Measurements from ENCODE around the gene LPCAT3.
"Not testable (repeated sequence)": the region's sequence is repeated elsewhere in the genome, so short reads cannot be mapped to it uniquely, and the experiment has no call there.

LPCAT3 gene

DNA sequence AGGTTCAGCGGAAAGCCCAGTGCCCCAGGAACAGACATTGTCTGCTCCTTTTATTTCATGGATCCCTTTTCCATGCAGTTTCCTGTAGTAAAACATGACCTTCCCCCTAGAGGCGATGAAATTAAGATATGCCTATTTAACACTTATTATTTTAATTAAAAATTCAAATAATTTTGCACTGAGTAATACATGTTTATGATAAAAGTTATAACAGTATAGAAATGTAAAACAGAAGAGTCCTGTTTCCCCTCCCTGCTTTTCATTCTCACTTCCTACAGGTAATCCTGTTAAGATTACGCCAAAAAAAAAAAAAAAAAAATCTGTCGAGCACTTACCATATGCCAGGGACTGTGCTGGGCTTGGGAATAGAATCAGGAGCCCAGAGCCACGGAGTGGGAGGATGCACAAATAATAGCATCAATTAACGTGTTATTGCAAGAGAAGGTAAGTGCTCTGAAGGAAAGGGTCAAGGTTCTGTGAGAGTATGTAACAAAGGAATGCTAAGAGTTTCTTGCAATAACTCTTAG lies 830 bp upstream of the LPCAT3 start:
- no peak for TF ChIP-seq CTCF (conservative IDR thresholded peaks at IDR 0.05; ENCODE audit: control insufficient read depth, insufficient read depth, low read depth, low read length)
- DNase-seq (ENCODE audit: low read depth) = no peak
- peak overlapping the region; percentile 90 for H3K4me3 ChIP-seq (ENCODE audit: control insufficient read depth, low read depth, low read length)

GRCh38 chr12:7017870-7018349 lies 366 bp downstream of the LPCAT3 start:
- no peak for DNase-seq (ENCODE audit: low read depth)
- no peak for TF ChIP-seq CTCF (conservative IDR thresholded peaks at IDR 0.05; ENCODE audit: control insufficient read depth, insufficient read depth, low read depth, low read length)
- H3K4me3 ChIP-seq (ENCODE audit: control insufficient read depth, low read depth, low read length) = peak overlapping the region; percentile 90

DNA sequence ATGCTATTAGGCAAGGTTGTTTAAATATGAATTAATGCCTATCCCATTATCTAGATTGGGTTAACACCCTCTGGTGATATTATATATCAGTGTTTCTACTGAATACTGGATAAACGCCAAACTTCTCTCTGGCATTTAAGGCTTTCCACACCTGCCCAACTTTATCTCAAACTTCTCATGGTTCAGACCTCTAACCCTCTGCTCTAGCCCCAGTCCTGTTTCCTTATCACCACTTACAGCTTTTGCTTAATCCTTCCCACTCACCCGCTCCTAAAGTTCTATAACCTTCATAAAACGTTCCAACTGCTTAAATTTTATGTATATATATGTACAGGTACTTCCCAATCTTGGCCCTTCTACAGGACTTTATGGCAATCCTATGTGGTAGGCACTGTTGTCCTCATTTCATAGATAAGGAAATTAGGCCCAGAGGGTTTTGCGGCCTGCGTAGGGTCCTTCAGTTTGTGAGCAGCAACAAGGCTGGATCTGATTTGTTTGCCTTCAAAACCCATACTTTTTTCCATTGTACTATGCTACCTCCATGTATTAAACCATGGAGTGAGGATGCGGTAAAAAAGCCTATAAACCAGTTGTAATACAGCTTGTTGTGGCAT lies 1.2 kb downstream of the LPCAT3 start:
- H3K4me3 ChIP-seq (ENCODE audit: control insufficient read depth, low read depth, low read length) = peak overlapping the region; percentile 90
- no peak for DNase-seq (ENCODE audit: low read depth)
- no peak for TF ChIP-seq CTCF (conservative IDR thresholded peaks at IDR 0.05; ENCODE audit: control insufficient read depth, insufficient read depth, low read depth, low read length)

GRCh38 chr12:7015555-7016370 lies 2.5 kb downstream of the LPCAT3 start:
- H3K4me3 ChIP-seq (ENCODE audit: control insufficient read depth, low read depth, low read length) = no peak overlapping the region
- DNase-seq (ENCODE audit: low read depth) = no peak
- no peak for TF ChIP-seq CTCF (conservative IDR thresholded peaks at IDR 0.05; ENCODE audit: control insufficient read depth, insufficient read depth, low read depth, low read length)

DNA sequence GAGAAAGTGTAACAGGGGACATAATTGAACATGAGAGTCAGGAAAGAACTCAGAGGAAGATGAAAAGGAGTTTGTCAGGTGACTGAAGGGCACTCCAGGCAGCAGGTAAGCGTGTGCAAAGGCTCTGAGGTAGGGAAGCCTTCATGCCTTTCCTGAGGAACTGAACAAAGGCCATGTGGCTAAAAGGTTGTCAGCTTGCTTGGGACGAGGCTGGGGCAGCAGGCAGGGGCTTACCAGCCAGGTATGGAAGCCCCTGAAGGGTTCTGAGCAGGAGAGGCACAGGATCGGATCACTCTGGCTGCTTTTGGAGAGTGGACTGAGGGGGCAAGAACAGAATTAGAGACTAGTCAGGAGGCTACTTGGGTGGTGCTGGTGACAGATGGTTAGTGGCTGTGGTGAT lies 5.2 kb downstream of the LPCAT3 start:
- no peak for TF ChIP-seq CTCF (conservative IDR thresholded peaks at IDR 0.05; ENCODE audit: control insufficient read depth, insufficient read depth, low read depth, low read length)
- no peak overlapping the region for H3K4me3 ChIP-seq (ENCODE audit: control insufficient read depth, low read depth, low read length)
- no peak for DNase-seq (ENCODE audit: low read depth)

DNA sequence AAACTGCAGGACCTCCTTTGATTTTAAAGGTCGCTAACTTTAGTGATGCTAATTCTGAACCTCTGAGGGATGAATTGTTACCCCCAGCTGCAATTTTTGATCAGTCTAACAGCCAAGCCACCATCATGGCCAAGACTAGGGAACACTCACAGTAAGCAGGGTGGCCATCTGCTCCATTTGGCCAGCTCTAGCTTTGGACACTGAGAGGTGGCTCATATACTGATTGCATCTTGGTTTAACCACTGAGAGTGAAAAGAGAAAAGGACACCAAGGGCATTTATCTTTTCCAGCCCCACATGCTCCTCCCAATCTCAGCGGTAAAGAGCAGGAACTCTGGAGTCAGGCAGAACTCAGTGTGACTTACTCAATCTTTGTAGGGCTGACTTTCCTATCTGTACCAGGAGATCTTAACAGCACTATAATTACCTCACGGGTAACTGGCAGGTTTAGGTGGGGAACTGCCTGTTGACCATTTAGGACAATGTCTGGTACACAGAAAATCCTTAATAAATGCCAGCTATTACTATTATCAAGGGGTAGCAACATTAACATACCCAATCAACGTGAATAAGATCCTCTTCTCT lies 6.2 kb downstream of the LPCAT3 start:
- DNase-seq (ENCODE audit: low read depth) = no peak
- TF ChIP-seq CTCF (conservative IDR thresholded peaks at IDR 0.05; ENCODE audit: control insufficient read depth, insufficient read depth, low read depth, low read length) = no peak
- H3K4me3 ChIP-seq (ENCODE audit: control insufficient read depth, low read depth, low read length) = no peak overlapping the region

- H3K4me3 ChIP-seq (ENCODE audit: control insufficient read depth, low read depth, low read length); DNase-seq (ENCODE audit: low read depth): not testable (repeated sequence)
Measured at GRCh38 chr12:7011398-7011797, 6.9 kb downstream of the LPCAT3 start.
